Ramos (cell line): Measurements from ENCODE around the gene ANKMY2.
"Not testable (repeated sequence)": the region's sequence is repeated elsewhere in the genome, so short reads cannot be mapped to it uniquely, and the experiment has no call there.

Source experiments
- in situ Hi-C: fragments of 300-500 bp; cut with MboI; formaldehyde crosslinking; loops from one replicate; pipeline ENCODE4 v1.14.3; 2022; ENCODE audit warnings: low sequenced_read_pairs; ENCODE audit not compliant: unreplicated experiment

Gene ANKMY2

DNA sequence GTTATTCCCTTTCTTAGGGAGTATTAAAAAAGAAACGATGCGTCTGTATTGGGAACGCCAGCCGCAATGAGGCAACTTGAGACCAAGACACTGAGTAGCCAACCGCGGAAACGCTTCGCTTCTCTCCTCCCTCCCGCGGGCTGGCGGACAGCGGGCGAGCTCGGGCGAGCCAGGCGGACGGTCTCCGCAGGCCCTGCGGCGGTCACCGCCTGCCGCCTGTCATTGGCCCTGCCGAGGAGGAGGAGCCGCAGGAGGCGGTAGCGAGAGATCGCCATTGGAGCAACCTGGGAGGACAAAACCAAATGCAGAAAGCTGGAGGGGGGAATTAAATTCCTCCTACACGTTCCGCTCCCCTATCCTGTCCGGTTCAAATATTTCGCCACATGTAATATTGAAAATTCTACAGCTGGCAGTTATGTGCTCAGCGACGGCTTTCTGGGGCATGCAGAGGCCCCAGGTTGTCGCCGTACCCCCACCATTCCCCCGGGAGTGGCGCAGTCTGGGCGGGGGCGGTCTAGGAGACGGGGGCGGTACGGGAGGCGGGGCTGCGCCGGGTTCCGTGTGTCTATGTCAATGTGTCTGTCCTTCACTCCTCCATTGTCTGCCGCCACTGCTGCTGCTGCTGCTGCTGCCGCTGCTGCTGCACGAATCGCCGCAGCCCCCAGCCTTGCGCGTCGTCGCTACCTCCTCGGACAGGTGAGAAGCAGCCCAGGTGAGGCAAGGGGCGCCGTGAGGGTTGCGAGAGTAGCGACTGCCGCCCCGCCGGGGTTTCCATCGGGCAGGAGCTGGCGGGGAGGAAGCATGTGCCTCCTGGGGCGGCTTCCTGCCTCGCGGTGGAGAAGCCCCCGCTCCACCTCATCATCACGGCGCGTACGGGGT, at the start of gene ANKMY2, which contains the start of gene BZW2:
TSS of gene ANKMY2 (minus strand) at position 162 of the 879 bp plus-strand sequence. CDS start 181 bp downstream, outside the sequence.
TSS of gene BZW2 (plus strand) at position 589 of the 879 bp plus-strand sequence. CDS start 19,263 bp downstream, outside the sequence.
- in situ Hi-C loops, result no loop called here

DNA sequence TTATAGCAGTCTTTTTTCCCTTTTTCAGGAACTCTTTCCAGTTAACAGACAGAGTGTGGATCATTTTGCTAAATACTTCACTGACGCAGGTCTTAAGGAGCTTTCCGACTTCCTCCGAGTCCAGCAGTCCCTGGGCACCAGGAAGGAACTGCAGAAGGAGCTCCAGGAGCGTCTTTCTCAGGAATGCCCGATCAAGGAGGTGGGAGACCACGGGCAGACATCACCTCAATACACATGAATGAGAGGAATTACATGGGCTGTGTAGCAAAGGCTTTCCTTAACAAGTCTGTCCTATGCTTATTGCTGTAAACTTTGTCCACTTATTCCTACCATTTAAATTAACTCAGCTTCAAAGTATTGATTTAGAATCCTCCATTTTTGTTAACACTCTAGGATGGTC, 49.3 kb upstream of the ANKMY2 start:
- in situ Hi-C loops, result no loop called here

DNA sequence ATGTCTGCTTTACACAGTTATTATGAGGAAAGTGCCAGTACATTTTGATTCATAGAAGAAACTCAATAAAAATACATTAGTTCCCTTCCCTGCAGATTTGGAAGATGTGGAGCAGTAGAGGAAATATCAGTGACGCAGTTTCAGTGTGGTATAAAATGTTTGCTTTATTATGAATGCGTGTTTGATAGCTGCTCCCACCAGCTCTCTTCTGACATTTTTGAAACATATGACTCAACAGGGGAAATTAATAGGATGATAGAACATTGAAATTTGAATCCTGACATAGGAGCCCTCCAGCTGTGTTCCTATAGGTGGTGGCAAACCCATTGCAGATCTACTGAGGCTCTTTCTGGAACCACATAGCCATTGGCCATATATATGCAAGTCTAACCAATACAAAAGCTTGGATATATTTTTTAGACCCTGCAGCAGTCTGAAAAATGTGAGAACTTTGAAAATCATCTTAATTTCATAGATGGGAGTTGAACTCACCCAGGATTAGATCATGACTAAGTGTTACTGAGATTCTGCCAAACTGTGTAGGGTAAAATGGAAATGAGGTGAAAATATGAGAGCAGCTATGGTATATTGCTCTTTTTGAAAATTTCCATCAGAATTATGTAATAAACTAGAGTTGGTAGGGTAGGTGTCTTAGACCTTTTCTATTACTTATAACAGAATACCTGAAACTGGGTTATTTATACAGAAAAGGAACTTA, 48.2 kb upstream of the ANKMY2 start:
- in situ Hi-C loops, result no loop called here

DNA sequence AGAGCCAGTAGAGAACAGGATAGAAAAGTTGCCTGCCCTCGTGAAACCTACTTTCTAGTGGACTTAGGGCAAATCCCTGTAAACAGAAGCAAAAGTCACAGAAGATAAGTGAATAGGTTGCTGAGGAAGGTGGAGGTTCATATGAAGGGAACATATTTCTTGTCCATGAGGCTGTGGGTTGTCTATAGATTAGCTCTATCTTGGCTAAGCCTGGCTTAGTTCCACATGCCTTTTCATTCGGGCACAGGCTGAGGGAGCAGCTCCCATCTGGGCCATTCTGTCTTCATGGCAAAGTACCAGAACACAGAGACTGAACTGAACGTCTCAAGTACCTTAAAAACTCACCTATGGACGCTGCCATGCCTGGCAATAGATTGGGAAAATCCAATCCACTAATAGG, 45.7 kb upstream of the ANKMY2 start:
- in situ Hi-C loops, result no loop called here

DNA sequence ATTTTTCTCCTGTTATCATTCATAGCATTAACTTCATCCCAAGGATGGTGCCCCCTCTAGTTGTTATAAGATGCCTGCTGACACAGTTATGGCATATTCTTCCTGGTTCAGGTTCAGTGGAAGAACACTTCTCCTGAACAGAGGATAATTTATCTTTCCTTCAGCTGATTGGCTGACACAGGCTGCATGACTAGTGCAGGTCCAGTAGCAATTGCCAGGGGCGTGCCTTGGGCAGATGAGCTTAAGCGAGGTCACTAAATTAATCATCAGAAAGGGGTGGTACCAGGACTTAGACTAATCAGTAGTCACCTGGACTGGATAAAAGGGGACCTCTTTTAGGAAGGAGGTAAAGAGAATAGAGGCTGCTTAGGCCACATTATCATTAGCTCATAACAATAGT, 42.7 kb upstream of the ANKMY2 start:
- in situ Hi-C loops, result no loop called here

DNA sequence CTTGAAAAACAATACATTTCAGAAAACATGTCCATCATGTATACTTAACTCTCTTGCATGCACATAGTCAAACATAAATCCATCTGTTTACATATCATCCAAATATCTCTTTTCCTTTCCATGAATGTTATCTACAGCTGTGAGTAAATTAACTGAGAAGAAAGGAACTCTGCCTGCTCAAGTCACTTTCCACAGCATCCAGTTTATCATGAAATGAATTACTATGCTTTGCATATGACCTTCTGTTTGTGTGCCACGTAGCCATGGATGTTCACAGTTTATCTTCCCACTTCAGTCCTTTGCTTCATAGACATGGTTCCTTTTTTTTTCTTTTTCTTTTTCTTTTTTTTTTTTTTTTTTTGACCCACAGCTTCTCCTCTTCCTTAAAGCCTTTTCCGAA, 40.0 kb upstream of the ANKMY2 start:
- in situ Hi-C loops, result no loop called here

DNA sequence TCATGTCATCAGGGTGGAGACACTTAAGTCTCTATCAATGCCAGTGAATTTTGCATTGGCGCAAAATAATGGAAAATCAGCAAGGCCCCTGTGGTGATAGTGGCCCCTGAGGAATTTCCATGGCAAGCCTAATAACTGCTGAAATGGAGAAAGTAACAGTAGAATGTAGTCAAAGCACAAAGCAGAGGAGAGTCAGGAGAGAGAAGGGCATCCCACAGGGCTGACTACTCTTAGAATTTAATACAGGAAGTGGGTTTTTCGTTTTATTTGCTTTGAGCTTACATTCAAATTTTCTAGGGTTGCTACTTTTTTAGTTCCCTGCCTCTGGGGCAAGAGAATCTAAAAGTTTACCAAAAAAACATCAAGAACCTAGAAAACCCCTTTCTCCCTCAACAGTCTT, 39.4 kb upstream of the ANKMY2 start:
- in situ Hi-C loops, result no loop called here

DNA sequence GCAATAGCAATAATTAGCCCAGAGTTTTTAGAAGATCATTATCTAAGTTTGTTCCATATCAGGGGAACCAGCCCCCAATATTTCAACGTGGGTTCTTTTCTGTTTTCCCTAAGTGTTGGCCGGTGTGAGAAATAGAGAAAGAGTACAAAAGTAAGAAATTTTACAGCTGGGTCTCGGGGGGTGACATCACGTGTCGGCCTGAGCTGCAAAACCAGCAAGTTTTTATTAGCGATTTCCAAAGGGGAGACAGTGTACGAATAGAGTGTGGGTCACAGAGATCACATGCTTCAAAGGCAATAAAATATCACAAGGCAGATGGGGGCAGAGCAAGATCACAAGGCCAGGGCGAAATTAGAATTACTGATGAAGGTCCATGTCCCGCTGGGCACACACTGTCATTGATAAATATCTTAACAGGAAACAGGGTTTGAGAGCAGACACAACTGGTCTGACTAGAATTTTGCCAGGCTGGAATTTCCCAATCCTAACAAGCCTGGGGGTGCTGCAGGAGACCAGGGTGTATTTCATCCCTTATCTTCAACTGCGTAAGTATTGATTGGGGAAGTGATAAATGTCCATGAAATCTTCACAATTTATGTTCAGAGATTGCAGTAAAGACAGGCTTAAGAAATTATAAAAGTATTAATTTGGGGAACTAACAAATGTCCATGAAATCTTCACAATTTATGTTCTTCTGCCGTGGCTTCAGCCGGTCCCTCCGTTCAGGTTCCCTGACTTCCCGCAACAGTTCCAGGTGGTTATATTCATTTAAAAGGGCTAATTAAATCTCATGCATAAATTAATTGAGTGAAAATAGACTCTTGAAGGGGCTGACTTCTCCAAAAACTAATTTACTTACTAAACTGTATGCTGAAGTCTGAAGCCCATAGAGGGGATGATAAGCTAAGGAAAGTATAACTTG, 33.4 kb upstream of the ANKMY2 start:
- in situ Hi-C loops, result not testable (repeated sequence)

DNA sequence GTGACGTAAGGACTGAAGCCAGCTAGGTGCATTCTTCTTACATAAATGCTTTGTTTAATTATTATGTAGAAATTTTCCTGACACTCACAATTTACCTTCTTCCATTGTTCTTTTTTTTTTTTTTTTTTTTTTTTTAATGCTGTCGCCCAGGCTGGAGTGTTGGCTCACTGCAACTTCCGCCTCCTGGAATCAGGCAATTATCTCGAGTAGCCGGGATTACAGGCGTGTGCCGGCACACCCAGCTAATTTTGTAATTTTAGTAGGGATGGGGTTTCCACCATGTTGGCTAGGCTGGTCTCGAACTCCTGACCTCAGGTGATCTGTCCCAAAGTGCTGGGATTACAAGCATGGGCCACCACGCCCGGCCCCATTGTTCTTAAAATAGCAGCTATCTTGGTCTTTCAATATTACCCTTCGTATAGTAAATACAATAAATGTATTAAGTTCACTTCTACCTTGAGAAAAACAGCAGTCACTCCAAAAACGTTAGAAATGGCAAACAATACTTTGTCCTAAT, 32.5 kb upstream of the ANKMY2 start:
- in situ Hi-C loops, result no loop called here

DNA sequence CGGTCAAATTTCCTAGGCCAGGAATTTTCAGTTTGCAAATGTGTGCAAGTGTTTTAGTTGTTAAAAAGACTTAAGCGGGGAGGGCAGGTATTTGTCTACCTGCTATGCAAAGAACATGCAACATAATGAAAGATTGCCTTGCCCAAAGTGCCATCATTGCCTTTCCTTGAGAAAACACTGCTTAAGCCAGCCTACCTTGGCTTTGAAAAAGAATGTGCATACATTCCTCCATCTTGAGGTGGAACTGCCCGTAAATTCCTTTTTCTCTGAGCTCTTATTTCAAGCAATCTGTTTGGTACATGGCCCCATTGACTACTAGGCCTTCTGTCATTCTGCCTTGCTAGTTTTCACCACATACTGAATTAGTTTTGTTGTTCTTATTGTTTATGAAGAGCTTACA, 29.7 kb upstream of the ANKMY2 start:
- in situ Hi-C loops, result no loop called here

DNA sequence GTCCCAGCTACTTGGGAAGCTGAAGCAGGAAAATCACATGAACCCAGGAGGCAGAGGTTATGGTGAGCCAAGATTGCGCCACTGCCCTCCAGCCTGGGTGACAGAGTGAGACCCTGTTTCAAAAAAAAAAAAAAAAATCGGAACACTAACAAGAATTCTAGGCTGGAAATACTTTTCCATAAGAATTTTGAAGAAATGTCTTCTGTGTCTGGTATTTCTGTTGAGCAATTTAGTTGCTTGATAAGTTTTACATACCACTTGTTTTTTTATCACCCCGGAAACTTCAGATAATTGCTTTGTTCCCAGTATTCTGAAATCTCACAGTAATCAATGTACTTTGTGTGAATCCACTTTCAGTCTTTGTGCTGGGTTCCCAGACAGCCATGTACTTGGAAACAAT, 26.3 kb upstream of the ANKMY2 start:
- in situ Hi-C loops, result no loop called here

DNA sequence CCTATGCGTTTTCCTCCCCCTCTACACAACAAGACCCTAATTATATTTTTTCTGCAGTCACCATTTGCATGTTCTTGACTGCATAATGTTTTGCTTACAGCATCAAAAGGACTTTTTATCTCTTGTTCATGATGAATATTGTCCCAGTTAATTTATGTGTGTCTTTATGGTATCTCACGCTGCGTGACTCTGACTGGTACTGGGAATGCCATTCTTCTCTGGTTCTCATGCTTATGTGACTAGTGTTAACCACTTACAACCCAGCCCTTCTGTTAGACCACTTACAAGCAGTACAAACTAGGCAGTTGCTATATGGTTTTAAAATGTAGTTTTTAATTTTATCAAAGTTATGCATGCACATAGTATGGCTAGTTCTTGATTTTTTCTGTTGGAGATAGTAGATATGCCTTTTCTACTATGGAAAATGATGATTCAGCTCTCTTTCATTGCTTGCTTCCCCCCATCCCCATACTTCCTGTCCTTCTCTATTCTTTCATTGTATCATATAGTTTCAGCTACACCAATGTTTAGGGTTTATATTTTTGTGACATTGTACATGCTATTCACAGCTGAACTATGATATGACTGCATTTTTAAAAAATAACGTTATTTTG, 25.3 kb upstream of the ANKMY2 start:
- in situ Hi-C loops, result no loop called here

DNA sequence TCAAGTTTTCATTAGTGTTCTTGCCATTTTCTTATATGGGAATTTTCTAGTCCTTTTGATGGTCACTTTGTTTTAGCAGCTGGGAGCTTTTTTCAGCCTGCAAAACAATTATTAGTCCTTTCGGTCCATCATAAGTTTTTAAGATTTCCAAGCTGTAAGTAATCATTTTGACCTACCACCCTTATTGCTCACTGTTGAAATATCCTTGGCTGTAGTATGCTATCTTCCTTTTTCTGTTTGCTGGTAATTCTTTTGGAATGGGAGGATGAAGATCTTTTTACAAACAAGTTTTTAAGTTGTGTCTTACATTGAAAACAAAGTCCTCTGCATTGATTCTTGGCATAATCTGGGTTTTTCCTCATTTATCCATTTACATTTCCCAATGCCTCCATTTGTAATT, 24.5 kb upstream of the ANKMY2 start:
- in situ Hi-C loops, result no loop called here

DNA sequence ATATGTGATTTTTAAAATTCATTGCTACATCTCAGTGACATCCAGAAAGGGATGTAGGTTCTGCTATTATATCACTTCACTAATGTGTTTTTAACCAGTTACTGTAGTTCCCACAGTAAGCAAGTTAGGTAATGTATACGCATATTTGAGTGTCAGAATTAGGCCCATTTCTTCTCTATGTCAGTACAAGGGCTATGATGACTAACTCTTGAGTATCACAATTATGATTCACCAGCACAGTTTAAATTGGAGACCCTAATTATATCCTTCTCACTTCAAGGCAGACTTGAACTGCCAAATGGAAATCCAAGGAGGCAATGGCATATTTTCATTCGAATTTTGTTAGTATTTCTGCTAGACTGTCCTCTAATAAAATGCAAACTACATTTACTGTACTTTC, 24.0 kb upstream of the ANKMY2 start:
- in situ Hi-C loops, result no loop called here

DNA sequence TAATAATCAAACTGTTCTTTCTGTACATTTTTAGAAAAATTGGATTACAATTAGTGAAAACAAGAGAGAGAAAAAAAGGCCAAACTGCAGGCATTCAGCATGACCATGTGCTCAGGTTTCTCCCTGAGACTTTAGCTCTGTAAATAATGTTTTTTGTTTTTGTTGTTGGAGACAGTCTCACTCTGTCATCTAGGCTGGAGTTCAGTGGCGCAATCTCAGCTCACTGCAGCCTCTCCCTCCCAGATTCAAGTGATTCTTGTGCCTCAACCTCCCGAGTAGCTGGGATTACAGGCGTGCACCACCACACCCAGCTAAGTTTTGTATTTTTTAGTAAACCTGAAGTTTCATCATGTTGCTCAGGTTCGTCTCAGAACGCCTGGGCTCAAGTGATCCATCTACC, 23.4 kb upstream of the ANKMY2 start:
- in situ Hi-C loops, result no loop called here

DNA sequence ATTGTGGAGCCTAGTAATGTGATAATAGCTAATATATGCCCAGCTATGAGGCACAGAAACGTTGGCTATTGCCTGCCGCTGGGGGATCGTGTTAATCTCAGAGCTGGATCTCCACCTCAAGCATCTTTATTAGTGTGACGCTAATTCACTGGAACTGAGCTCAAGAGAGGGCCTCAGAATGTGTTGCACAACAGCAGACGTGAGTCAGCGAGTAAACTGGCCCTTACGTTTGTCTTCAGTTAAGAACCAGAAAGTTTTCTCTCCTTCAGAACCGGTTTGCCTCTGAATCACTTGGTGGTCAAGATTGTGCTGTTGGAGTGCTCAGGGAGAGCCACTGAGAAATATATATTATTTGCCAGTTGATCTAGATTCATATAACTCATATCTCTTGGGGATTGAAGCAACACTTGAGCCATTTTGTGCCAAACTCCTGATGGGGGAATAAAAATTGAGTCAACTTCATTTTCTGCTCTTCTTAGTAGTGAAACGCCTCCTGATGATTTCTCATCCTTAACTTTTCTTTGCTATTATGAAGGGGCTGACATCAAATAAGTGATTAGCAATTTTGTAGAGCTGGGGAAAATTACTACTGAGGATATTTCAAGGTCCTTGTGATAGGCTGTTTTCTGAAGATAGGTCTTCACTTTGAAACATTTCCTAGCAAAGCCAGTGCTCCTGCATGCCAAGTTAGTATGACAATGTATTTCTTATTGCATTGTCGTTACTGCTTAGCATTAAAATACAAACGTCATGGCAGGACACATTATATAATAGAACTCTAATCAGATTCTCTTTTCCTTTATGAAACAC, 22.7 kb upstream of the ANKMY2 start:
- in situ Hi-C loops, result no loop called here

DNA sequence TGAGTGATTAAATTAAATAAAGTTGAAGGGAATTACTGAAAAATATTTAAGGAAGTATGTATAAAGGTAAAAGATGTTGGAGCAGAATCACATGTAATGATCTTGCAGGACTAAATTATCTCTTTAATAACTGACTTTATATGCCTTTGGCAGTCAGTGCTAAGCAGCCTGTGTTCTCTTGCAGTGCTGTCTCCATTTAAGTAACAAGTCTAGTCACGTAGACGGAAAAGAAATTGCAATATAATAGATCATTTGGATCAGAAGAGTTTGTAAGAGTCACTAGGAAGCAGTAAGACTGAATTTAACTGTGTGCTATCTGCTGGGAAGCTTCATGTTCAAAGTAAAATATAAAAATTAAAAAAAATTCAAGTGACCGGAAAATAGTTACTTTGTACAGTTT, 21.8 kb upstream of the ANKMY2 start:
- in situ Hi-C loops, result no loop called here

DNA sequence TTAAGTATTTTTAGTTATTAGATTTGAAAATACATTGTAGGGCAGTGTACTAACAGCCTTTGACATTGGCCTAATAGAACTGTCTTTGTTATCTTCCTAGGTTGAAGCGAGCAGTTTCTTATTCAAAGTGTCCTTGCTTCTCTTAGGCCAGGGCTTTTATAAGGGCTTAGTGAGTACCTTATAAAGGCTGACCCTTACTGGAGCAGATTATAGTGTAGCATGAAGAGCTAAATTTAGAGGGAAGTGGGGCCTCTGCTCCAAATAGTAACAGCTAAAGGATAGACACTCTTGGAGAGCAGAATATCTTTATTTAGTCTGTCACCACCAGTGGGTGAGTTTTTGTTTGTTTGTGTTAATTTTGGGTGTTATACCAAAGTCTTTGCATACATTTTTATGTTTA, 16.4 kb upstream of the ANKMY2 start:
- in situ Hi-C loops, result no loop called here
